ENCODE measurements around the gene ZNF608.

ZNF608 gene

DNA sequence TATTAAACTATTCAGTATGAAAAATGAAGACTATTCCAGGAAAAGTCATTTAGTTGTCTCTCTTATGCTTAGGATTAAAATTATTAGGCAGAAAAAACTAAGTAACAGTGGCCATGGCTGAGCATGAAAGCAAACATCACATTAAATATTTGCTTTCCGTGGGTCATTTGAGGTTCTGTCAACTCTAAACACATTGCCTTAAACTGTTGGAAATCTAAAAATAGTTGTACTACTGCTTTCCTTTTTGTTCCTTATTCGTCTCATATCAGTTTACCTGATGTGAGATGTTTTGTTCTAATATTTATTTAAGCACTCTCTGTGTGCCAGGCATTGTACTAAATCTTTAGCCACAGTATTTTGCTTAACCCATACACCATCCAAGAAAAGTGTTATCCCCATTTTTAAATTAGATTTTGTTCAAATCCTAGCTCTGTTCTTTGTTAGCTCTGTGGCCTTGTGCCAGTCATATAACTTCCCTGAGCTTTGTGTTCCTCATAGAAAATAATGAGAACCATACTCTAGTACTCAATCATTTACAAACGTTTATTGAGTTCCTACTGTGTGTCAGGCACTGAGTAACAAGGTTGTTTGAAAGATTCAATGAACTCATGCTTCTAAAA, 18.7 kb upstream of the ZNF608 start:
- no peak overlapping the region for H3K4me3 ChIP-seq (ENCODE audit: low read length)
- no peak for DNase-seq (ENCODE audit: low read depth)
- TF ChIP-seq, protein P1, sequence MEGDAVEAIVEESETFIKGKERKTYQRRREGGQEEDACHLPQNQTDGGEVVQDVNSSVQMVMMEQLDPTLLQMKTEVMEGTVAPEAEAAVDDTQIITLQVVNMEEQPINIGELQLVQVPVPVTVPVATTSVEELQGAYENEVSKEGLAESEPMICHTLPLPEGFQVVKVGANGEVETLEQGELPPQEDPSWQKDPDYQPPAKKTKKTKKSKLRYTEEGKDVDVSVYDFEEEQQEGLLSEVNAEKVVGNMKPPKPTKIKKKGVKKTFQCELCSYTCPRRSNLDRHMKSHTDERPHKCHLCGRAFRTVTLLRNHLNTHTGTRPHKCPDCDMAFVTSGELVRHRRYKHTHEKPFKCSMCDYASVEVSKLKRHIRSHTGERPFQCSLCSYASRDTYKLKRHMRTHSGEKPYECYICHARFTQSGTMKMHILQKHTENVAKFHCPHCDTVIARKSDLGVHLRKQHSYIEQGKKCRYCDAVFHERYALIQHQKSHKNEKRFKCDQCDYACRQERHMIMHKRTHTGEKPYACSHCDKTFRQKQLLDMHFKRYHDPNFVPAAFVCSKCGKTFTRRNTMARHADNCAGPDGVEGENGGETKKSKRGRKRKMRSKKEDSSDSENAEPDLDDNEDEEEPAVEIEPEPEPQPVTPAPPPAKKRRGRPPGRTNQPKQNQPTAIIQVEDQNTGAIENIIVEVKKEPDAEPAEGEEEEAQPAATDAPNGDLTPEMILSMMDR (conservative IDR thresholded peaks at IDR 0.05; ENCODE audit: low read depth, low read length), result no peak

DNA sequence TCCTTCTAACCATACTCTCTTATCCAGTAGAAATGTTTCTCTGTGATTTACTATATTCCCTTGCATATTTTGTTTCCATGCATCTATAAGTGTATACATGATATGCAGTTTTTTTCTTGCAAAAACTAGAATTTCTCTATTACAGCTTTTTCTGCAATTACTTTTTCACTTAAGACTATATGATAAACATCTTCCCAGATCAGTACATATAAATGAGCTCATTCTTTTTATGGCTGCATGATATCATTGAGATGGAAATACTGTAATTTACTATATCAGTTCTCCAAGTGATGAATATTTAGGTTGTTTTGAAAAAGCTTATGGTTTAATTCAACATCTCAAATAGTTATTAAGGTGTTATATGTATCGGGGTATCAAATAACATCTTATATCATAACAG, 18.1 kb upstream of the ZNF608 start:
- no peak for DNase-seq (ENCODE audit: low read depth)
- TF ChIP-seq, protein P1 (conservative IDR thresholded peaks at IDR 0.05; ENCODE audit: low read depth, low read length), result no peak
- no peak overlapping the region for H3K4me3 ChIP-seq (ENCODE audit: low read length)

DNA sequence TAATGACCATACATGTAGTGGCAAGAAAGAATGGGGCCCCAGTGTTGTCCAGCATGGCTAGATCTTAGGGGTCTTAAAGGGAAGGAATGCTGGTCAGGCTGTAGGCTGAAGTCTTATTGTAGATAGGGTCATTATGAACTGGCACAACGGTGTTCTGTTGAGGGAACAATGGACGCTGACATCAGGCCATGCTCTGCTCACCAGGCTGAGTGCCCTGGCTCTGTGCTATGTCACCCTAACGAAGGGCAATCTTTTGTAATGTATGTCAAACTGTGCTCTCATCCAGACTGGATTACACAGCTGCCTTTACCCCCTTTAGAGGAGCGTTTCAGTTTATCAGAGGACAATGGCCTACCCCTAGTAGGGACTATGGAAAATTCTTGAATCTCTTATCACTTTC, 14.6 kb upstream of the ZNF608 start:
- no peak overlapping the region for H3K4me3 ChIP-seq (ENCODE audit: low read length)
- TF ChIP-seq, protein P1 (conservative IDR thresholded peaks at IDR 0.05; ENCODE audit: low read depth, low read length), result no peak
- DNase-seq (ENCODE audit: low read depth), result no peak

DNA sequence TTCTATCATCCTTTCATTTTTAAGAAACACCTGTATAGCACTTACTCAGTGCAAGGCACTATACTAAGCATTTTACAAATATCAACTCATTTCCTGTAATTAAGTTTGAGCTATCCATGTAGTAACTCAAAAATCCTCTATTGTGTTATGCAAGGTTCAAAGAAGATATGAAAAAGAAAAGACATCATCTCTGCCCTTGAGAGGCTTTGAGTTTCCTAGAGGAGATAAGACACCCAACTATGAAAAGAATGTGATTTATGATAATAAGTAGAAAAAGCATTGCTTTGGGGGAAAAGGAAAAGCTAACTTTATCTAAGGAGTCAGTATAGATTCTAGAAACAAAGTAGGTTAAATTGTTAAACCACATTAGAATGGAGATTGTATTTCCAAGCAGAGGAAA, 14.2 kb upstream of the ZNF608 start:
- H3K4me3 ChIP-seq (ENCODE audit: low read length), result no peak overlapping the region
- DNase-seq (ENCODE audit: low read depth), result no peak
- TF ChIP-seq, protein P1 (conservative IDR thresholded peaks at IDR 0.05; ENCODE audit: low read depth, low read length), result no peak

DNA sequence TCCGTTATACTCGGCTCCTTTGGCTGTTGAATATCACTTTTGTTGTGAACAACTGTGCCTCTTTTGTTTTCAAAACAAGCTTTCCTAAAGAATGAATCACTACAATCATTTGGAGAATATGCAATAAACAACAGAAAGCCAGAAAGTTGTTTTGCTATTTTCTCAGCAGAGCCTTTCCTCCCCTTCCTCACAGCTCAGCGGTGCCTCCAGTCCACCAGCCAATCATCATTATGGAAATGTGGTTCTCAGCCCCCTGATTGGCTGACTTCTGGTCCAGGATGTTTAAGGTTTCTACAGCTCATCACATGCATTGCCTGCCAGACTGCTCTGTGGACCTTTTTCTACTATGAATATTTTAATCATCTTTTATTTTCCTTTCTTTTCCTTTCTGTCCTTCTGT, 9.1 kb upstream of the ZNF608 start:
- no peak overlapping the region for H3K4me3 ChIP-seq (ENCODE audit: low read length)
- no peak for DNase-seq (ENCODE audit: low read depth)
- TF ChIP-seq, protein P1 (conservative IDR thresholded peaks at IDR 0.05; ENCODE audit: low read depth, low read length), result no peak

DNA sequence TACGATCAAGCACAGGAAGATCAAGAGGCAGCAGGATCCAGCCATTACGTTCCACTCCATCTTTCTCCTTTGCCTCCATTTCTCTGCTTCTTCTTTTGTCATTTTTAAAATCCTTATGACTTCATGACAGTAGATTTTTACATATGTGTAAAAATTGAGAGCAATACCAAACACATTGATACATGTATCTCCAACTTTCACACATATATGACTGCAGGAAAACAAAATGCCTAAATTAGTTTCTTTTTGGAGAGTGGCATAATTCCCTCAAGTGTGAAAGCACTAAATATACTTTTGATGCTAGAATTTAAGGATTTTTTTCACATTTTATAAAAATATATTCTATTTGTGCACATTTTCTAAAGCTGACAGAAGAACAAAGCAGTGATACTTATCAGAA, 8.6 kb upstream of the ZNF608 start:
- DNase-seq (ENCODE audit: low read depth), result no peak
- H3K4me3 ChIP-seq (ENCODE audit: low read length), result peak overlapping the region; percentile 16

More for the DNA sequence above, 8.6 kb upstream of the ZNF608 start:
- TF ChIP-seq, protein P1 (conservative IDR thresholded peaks at IDR 0.05; ENCODE audit: low read depth, low read length), result no peak

Data from retinal pigment epithelial cell (primary cell).